ENCODE data around the gene VPS37B. TPM values are rescaled to one million over a fixed set of nuclear protein-coding genes. Genes with fewer than 3 reads are reported as not detected.
A peak's percentile ranks its signal among the peaks of the same experiment; 100 is the strongest.

The VPS37B gene
- 36.7 and 37.0 TPM in 2 replicates for polyA plus RNA-seq (2013)

DNA sequence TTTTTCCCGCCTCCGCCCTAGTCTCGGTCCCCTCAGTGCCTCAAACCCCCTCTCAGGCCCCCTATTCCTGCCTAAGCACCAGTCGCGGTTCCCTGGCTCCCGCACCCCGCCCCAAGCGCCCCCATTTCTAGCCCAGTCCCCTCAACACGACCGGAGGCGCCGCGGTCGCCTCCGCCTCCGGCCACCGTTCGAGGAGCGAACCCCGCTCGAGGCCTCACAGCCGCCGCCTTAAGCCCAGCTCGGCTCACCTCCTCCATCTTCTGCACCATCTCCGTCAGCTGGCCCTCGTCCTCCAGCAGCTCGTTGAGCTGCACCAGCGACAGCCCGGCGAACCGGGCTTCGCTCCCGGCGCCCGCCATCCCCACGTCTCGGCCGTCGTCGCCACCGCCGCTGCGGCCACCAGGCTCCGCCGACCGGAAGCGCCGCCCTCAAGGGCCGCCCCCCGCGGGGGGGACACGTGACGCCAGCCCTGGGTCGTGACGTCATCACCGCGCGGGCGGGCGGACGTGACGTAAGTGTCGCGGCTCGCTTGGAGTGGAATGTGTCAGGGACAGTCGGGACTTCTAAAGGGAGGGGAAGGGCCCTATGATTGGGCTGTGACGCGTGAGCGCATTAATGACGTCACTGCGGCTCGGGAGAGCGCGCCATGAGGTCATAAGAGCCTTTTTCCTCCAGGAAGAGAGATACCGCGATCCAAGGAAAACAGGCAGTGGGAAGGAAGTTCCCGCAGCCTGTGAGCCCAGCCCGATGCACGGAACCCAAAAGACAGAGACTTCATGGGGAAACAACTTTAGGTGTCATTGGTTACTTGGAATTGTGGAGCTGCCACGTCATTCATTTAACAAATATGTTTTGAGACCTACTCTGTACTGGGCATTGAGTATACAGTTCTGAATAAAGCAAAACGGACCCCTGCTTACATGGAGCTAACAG lies at the start of gene VPS37B:
Gene VPS37B (minus strand): TSS at position 421 of the 933 bp plus-strand sequence. CDS start 62 bp downstream, at position 359.
- peak within 1 kb of the TSS; percentile 99 for H4K8ac ChIP-seq (ENCODE audit: low read depth, low read length)
- peak within 1 kb of the TSS; percentile 97 for H2BK120ac ChIP-seq (ENCODE audit: insufficient read depth, low read length, poor library complexity)
- H3K79me1 ChIP-seq (ENCODE audit: low read length), result peaks cover 13% of the 10 kb centered on the region
- no peaks in the 10 kb centered on the region for H3K9me3 ChIP-seq (ENCODE audit: insufficient read depth, low read depth, low read length)
- no peaks in the 10 kb centered on the region for H3K36me3 ChIP-seq (ENCODE audit: control insufficient read depth in 1 of 2, insufficient read depth in 2 of 2, low read length in 2 of 2)
- H2AFZ ChIP-seq (ENCODE audit: insufficient read depth, low read length, poor library complexity), result peak within 1 kb of the TSS; percentile 99
- H2BK5ac ChIP-seq (ENCODE audit: low read depth, low read length, poor library complexity), result peak within 1 kb of the TSS; percentile 95
- peak within 1 kb of the TSS; percentile 97 for H3K4me2 ChIP-seq (ENCODE audit: low read length)
- H3K18ac ChIP-seq (ENCODE audit: low read length), result peak within 1 kb of the TSS; percentile 99
- no CpG with 5 or more reads among the region's 81 CpGs for WGBS (ENCODE audit: extremely low coverage, insufficient coverage, insufficient read length)
- peak within 1 kb of the TSS; percentile 78 for H3K23ac ChIP-seq (ENCODE audit: low read length)
- H4K12ac ChIP-seq (ENCODE audit: low read depth, low read length), result peak within 1 kb of the TSS; percentile 91
- peak within 1 kb of the TSS; percentile 71 for H3K27ac ChIP-seq (ENCODE audit: low read depth, low read length)
- peak within 1 kb of the TSS; percentile 86 for H2BK12ac ChIP-seq (ENCODE audit: low read length)
- H3K79me2 ChIP-seq (ENCODE audit: control insufficient read depth, insufficient read depth, low read length, poor library complexity), result peaks cover 18% of the 10 kb centered on the region
- peak; percentile 88 to 98 for DNase-seq
- peak within 1 kb of the TSS; percentile 100 for H3K4ac ChIP-seq (ENCODE audit: low read depth, low read length)
- peak within 1 kb of the TSS; percentile 100 for H2AK5ac ChIP-seq (ENCODE audit: low read length)
- H4K91ac ChIP-seq (ENCODE audit: low read depth, low read length), result peak within 1 kb of the TSS; percentile 98
- peak within 1 kb of the TSS; percentile 98 for H3K4me3 ChIP-seq (ENCODE audit: low read depth, low read length)
- peaks cover 14 to 19% of the 10 kb centered on the region in 2 experiments for H3K4me1 ChIP-seq (ENCODE audit: control insufficient read depth in 1 of 2, insufficient read depth in 2 of 2, low read length in 2 of 2)
- H3K14ac ChIP-seq (ENCODE audit: low read length), result peak within 1 kb of the TSS; percentile 99
- peak within 1 kb of the TSS; percentile 99 for H3K9ac ChIP-seq (ENCODE audit: low read length)
- no peaks in the 10 kb centered on the region for H3K27me3 ChIP-seq (ENCODE audit: insufficient read depth, low read length)

DNA sequence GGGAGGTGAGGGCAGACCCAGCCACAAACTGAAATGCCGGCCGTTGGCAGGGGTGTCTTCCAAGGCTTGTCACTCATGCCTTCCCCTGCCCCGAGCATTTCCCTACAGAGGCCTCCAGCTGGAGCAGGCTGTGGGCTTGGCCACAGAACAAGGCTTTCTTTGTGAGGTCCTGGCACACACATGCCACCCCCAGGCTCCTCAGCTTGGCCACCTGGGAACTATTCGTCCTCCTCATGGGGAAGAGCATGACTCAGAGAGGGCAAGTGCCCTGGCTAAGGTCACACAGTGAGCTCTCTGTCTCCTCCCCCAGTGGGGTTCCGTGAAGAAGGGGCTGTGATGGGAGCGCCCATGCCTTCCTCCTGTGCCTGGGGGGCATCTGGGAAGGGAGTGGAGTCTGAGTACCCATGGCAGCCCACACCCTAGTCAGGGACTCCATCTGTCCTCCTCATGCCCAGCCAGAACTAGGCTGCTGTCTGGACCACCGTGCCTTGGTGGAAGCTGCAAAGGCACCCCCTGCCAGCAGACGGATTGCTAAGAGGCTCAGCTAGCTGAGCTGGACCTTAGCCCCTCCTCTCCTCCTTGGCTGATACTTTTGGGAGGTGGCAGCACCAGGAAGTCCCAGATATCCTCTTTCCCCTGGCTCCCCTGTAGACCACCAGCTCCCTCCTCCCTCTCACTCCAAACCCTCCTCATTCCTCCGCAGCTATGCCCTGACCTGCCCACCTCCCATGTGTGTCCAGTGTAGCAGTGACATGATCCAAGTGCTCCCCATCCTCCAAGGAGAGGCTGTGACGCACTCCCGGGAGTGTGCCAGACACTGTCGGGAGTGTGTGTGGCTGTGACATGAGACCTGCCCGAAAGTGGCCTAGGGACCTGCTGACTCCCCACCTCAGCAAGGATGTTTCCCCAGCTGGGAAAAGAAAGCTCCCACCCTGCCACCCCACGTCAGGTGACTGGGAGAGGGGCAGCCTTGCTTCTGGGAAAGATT lies 49.0 kb upstream of the VPS37B start:
- H3K4me1 ChIP-seq (ENCODE audit: control insufficient read depth in 1 of 2, insufficient read depth in 2 of 2, low read length in 2 of 2), result peaks cover 7 to 16% of the 10 kb centered on the region in 2 experiments
- WGBS (ENCODE audit: extremely low coverage, insufficient coverage, insufficient read length), result no CpG with 5 or more reads among the region's 14 CpGs
- no peak overlapping the region for H3K23ac ChIP-seq (ENCODE audit: low read length)
- no peaks in the 10 kb centered on the region for H3K36me3 ChIP-seq (ENCODE audit: control insufficient read depth in 1 of 2, insufficient read depth in 2 of 2, low read length in 2 of 2)
- H2AK5ac ChIP-seq (ENCODE audit: low read length), result peak overlapping the region; percentile 10
- no peak overlapping the region for H3K18ac ChIP-seq (ENCODE audit: low read length)
- H2BK12ac ChIP-seq (ENCODE audit: low read length), result peak overlapping the region; percentile 67
- no peak overlapping the region for H3K27ac ChIP-seq (ENCODE audit: low read depth, low read length)
- no peak overlapping the region for H3K9ac ChIP-seq (ENCODE audit: low read length)
- no peak for DNase-seq
- no peak overlapping the region for H3K4ac ChIP-seq (ENCODE audit: low read depth, low read length)
- peaks cover 3% of the 10 kb centered on the region for H3K9me3 ChIP-seq (ENCODE audit: insufficient read depth, low read depth, low read length)
- H2BK120ac ChIP-seq (ENCODE audit: insufficient read depth, low read length, poor library complexity), result peak overlapping the region; percentile 5
- no peaks in the 10 kb centered on the region for H3K79me2 ChIP-seq (ENCODE audit: control insufficient read depth, insufficient read depth, low read length, poor library complexity)
- H2BK5ac ChIP-seq (ENCODE audit: low read depth, low read length, poor library complexity), result no peak overlapping the region
- peak overlapping the region; percentile 49 for H4K91ac ChIP-seq (ENCODE audit: low read depth, low read length)
- H3K14ac ChIP-seq (ENCODE audit: low read length), result peak overlapping the region; percentile 29
- no peak overlapping the region for H2AFZ ChIP-seq (ENCODE audit: insufficient read depth, low read length, poor library complexity)
- H3K4me3 ChIP-seq (ENCODE audit: low read depth, low read length), result no peak overlapping the region
- H3K79me1 ChIP-seq (ENCODE audit: low read length), result peaks cover 17% of the 10 kb centered on the region
- H3K27me3 ChIP-seq (ENCODE audit: insufficient read depth, low read length), result no peaks in the 10 kb centered on the region
- H4K8ac ChIP-seq (ENCODE audit: low read depth, low read length), result no peak overlapping the region
- no peak overlapping the region for H3K4me2 ChIP-seq (ENCODE audit: low read length)
- H4K12ac ChIP-seq (ENCODE audit: low read depth, low read length), result no peak overlapping the region

DNA sequence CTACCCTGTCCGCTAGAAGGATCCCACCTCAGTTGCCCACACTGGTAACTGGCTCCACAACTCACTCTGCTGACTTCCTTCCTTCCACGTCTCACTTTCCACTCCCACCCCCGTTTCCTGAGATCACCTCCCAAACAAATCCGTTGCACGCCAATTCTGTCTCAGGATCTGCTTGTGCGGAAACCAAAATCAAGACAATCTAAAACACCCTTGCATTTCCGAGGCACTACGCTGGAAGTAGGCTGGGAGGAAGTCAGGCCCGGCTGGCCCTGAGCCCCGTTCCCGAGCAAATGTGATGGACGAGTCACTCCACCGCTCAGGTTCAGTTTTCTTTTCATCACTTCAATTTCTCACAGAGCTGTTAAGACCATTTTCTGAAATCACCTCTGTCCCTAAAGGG lies 47.3 kb upstream of the VPS37B start:
- Histone ChIP-seq H3K4ac (ENCODE audit: low read depth, low read length) (no peak overlapping the region), H3K79me2 (ENCODE audit: control insufficient read depth, insufficient read depth, low read length, poor library complexity) (no peaks in the 10 kb centered on the region), H3K27ac (ENCODE audit: low read depth, low read length) (no peak overlapping the region), H3K79me1 (ENCODE audit: low read length) (peaks cover 17% of the 10 kb centered on the region), H2BK120ac (ENCODE audit: insufficient read depth, low read length, poor library complexity) (no peak overlapping the region), H3K4me2 (ENCODE audit: low read length) (no peak overlapping the region), H3K4me1 (ENCODE audit: control insufficient read depth in 1 of 2, insufficient read depth in 2 of 2, low read length in 2 of 2) (peaks cover 7 to 16% of the 10 kb centered on the region in 2 experiments), H3K14ac (ENCODE audit: low read length) (no peak overlapping the region), H4K8ac (ENCODE audit: low read depth, low read length) (no peak overlapping the region), H3K4me3 (ENCODE audit: low read depth, low read length) (no peak overlapping the region), H3K9ac (ENCODE audit: low read length) (no peak overlapping the region), H2AK5ac (ENCODE audit: low read length) (no peak overlapping the region), H2BK12ac (ENCODE audit: low read length) (no peak overlapping the region), H3K27me3 (ENCODE audit: insufficient read depth, low read length) (no peaks in the 10 kb centered on the region), H3K9me3 (ENCODE audit: insufficient read depth, low read depth, low read length) (peaks cover 3% of the 10 kb centered on the region), H3K18ac (ENCODE audit: low read length) (no peak overlapping the region), H3K36me3 (ENCODE audit: control insufficient read depth in 1 of 2, insufficient read depth in 2 of 2, low read length in 2 of 2) (no peaks in the 10 kb centered on the region), H2AFZ (ENCODE audit: insufficient read depth, low read length, poor library complexity) (no peak overlapping the region), H3K23ac (ENCODE audit: low read length) (no peak overlapping the region), H2BK5ac (ENCODE audit: low read depth, low read length, poor library complexity) (no peak overlapping the region), H4K12ac (ENCODE audit: low read depth, low read length) (no peak overlapping the region), H4K91ac (ENCODE audit: low read depth, low read length) (no peak overlapping the region)
- DNase-seq, result no peak
- 100% methylated on average over 4 of the region's 13 CpGs for WGBS (ENCODE audit: extremely low coverage, insufficient coverage, insufficient read length)

GRCh38 chr12:122942637-122943036 lies 46.7 kb upstream of the VPS37B start:
- H3K4ac ChIP-seq (ENCODE audit: low read depth, low read length), result no peak overlapping the region
- H3K23ac ChIP-seq (ENCODE audit: low read length), result no peak overlapping the region
- H4K91ac ChIP-seq (ENCODE audit: low read depth, low read length), result no peak overlapping the region
- no peak overlapping the region for H3K4me2 ChIP-seq (ENCODE audit: low read length)
- no peak for DNase-seq
- H4K12ac ChIP-seq (ENCODE audit: low read depth, low read length), result no peak overlapping the region
- H3K18ac ChIP-seq (ENCODE audit: low read length), result no peak overlapping the region
- no peak overlapping the region for H2BK12ac ChIP-seq (ENCODE audit: low read length)
- WGBS (ENCODE audit: extremely low coverage, insufficient coverage, insufficient read length), result no CpG with 5 or more reads among the region's 2 CpGs
- no peak overlapping the region for H2BK5ac ChIP-seq (ENCODE audit: low read depth, low read length, poor library complexity)
- H3K79me2 ChIP-seq (ENCODE audit: control insufficient read depth, insufficient read depth, low read length, poor library complexity), result no peaks in the 10 kb centered on the region
- H3K27me3 ChIP-seq (ENCODE audit: insufficient read depth, low read length), result no peaks in the 10 kb centered on the region
- H3K79me1 ChIP-seq (ENCODE audit: low read length), result peaks cover 17% of the 10 kb centered on the region
- H3K36me3 ChIP-seq (ENCODE audit: control insufficient read depth in 1 of 2, insufficient read depth in 2 of 2, low read length in 2 of 2), result no peaks in the 10 kb centered on the region
- H2AFZ ChIP-seq (ENCODE audit: insufficient read depth, low read length, poor library complexity), result no peak overlapping the region
- no peak overlapping the region for H4K8ac ChIP-seq (ENCODE audit: low read depth, low read length)
- H3K14ac ChIP-seq (ENCODE audit: low read length), result no peak overlapping the region
- H3K4me1 ChIP-seq (ENCODE audit: control insufficient read depth in 1 of 2, insufficient read depth in 2 of 2, low read length in 2 of 2), result peaks cover 7 to 15% of the 10 kb centered on the region in 2 experiments
- H3K9ac ChIP-seq (ENCODE audit: low read length), result no peak overlapping the region
- peaks cover 3% of the 10 kb centered on the region for H3K9me3 ChIP-seq (ENCODE audit: insufficient read depth, low read depth, low read length)
- H2BK120ac ChIP-seq (ENCODE audit: insufficient read depth, low read length, poor library complexity), result no peak overlapping the region
- no peak overlapping the region for H3K27ac ChIP-seq (ENCODE audit: low read depth, low read length)
- H2AK5ac ChIP-seq (ENCODE audit: low read length), result no peak overlapping the region
- H3K4me3 ChIP-seq (ENCODE audit: low read depth, low read length), result no peak overlapping the region
